Activated CD4-positive, alpha-beta T cell treated with anti-CD3 and anti-CD28 coated beads for 48 hours (primary cell): ENCODE measurements around the gene MAN1A2.
"Not testable (repeated sequence)": the region's sequence is repeated elsewhere in the genome, so short reads cannot be mapped to it uniquely, and the experiment has no call there.

Source experiments
- DNase-seq: peaks from one replicate; pipeline ENCODE4 v3.0.0-alpha.2; 2020

The MAN1A2 gene

DNA sequence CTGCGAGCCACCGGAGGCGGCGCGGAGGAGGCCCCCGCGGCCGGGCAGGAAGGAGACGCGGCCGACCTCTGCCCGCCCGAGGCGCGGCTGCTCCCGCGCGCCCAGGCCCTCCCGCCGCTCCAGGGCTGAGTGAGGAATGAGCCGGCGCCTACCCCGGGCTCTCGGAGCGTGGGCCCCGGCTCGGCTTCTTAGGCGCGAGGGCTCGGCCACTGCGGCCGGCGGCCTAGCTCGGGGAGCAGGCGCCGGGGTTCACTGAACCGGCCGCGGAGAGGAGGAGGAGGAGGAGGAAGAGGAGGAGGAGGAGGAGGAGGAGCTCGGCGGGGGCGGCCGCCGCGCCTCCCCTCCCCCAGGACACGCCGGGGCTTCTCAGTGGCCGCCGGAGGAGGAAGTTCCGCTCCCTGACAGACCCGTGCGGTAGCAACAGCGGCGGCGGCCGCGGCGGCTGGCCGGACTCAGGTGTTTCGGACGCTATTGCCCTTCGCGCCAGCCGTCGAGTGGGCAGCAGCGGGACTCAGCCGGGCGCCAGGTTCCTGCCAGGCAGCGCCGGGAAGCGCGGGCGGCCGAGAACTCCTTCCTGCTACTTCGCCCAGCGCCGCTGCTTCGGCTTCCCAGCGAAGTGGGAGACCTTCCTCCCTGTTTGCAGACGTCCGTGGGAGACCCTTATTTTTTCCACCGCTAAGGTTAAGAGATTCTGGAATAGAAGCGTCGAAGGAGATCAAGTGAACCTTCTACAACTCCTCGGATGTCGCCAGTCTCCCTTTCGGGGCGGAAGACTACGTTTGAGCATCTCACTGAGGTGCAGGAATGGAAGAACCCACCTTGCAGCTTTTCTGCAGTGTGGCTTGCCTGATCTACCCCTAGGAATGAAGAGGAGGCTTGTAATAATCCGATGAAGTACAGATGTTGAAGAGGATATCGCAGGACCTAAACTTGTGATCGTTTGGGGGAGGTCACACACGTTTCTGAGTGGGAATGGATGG is at the start of gene MAN1A2:
TSS of gene MAN1A2 (plus strand) at position 404 of the 980 bp plus-strand sequence. CDS start 735 bp downstream, outside the sequence.
- DNase-seq = peak; percentile 74

DNA sequence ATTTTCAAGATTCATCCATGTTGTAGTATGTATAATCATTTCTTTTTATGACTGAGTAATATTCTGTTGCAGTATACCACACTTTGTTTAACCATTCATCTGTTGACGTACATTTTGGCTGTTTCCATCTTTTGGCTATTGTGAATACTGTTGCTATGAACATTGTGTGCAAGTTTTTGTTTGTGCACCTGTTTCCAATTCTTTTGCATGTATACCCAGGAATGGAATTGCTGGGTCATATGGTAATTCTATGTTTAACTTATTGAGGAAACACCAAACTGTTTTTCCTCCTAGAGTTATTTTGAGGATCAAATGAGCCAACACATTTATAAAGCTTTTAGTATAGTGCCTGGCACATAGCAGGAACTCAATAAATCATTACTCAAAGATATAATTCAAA is 49.2 kb upstream of the MAN1A2 start:
- DNase-seq = no peak

DNA sequence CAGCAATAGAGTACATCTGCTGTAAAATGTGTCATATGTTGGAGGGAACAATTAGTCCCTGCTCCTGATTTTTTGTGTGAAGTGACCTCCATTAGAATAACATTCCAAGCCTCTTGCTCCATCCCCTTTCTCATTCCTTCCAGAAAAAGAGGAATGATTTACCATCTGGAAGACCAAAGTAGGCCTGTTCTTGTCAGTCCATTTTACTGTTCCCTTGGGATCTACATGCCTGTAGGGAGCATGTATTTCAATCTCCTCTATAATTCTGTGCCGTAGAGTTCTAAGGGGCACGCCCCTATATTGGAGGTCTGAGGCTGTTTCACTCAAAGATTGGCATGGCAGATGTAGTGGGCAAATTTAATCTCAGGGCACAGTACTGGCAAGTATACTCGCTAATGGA is 48.8 kb upstream of the MAN1A2 start:
- no peak for DNase-seq

DNA sequence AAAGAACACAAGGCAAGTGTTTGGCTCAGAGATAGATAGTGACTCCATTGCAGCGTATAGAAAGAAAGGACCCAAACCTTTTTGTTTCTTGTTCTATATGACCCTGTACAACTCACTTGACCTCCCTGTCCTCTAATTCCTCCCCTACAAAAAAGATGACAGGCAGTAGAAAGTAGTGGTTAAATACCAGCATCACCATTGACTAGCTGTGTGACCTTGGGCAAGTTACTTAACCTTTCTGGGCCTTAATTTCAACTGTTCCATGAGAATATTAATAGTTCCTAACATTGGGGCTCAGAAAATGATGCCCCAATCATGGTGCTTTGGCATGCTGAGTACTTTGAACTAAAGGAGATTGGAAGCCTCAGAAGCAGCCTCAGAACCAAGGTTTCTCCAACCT is 46.7 kb upstream of the MAN1A2 start:
- no peak for DNase-seq

DNA sequence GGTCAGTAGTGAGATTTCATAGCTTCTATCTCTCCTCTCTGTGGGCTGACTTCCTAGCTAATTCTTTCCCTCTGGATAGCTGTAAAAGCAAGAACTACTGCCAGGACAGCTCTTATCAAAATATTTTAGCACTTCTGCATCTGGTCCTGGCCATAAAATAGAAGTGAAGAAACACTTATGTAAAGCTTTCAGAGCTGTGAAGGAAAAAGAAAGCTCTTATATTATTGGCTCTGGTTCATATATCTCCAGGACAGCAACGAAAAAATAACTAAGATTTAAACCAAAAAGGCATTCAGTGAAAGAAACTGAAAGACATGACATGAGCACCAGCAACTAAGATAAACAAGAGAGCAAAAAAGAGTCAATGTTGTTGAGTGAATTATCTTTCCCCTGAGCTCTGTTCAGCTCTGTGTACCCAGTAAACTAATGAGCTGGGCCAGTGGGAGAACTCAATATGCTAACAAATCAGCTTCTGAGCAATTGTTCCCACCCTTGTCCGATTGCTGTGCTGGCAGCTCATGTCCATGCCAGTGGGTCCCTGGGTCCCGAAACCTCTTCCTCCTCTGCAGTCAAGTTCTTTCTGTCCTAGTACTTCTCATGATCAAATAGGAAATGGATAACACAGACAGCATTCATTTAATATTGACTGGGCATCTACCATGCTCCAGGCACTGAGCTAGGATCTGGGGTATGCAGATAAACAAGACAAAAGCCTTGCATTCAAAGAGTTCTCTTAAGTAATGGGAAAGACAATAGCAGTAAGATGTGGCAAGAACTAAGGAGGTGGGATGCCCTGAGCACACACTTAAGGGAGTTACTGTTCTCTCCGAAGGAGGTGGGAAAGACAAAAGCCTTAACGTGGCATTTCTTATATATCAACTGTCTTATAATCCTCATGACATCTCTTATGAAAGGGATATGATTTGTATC is 45.3 kb upstream of the MAN1A2 start:
- DNase-seq = no peak

DNA sequence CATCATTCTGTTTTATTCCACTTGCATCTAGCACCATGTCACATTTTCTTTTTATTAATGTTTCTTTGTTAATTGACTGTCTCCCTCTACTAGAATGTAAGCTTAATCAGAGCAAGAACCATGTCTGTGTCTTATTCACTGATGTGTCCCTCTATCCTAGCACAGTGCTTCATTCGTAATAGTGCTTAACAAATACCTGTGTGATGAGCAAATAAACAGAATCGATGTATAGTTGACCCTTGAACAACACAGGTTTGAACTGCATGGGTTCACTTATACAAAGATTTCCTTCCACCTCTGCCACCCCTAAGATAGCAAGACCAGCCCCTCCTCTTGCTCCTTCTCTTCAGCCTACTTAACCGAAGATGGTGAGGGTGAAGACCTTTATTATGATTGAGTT is 42.9 kb upstream of the MAN1A2 start:
- no peak for DNase-seq

DNA sequence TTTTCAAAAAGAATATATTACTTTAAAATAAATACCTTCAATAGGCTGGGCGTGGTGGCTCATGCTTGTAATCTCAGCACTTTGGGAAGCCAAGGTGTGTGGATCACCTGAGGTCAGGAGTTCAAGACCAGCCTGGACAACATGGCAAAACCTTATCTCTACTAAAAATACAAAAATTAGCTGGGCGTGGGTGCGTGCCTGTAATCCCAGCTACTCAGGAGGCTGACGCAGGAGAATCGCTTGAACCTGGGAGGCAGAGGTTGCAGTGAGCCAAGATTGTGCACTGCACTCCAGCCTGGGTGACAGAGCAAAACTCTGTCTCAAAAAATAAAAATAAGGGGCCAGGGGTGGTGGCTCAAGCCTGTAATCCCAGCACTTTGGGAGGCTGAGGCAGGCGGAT is 41.2 kb upstream of the MAN1A2 start:
- not testable (repeated sequence) for DNase-seq

DNA sequence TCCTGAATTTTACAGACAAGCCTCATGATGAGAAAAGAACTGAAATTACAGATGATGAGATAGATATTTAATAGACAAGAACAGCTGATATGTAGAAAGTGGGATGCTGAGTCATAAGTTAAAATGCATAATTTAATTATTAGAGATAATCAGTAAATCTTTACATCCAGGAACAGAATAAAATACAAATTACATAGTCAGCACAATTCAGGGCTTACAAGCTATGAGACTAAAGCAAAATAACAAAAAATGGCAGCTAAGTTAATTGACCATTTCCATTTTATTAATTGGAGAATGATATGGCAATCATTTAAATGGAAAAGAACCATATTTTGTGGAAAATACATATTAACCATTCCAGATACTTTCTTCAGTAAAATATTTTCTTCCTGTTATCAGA is 40.2 kb upstream of the MAN1A2 start:
- no peak for DNase-seq

DNA sequence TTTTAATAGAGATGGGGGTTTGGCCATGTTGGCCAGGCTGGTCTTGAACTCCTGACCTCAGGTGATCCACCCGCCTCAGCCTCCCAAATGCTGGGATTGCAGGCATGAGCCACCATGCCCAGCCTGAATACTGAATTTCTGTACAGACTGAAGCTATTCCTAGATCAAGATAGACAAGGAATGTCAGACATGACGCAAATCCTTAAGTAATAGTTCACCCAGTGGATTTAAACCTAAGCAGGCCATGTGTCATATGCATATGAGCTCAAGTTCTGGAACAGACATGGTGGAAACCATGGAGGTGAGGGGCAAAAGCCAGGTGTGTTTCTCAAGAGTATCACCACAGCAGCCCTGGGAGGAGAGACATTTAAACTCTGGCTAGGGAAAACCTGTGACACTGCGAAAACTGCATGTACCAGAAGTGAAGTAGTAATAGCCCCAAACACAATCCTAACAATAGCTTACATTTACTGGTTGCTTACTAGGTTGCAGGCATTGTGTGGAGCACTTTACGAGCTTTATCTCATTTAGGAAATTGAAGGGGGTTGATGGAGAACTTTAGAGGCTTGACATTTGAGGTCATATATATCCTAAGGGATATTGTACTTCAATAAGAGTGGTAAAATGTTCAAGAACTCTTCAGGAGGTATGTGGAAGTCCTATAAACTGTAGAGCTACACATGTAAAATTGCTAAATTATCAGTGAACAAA is 31.7 kb upstream of the MAN1A2 start:
- DNase-seq = no peak

DNA sequence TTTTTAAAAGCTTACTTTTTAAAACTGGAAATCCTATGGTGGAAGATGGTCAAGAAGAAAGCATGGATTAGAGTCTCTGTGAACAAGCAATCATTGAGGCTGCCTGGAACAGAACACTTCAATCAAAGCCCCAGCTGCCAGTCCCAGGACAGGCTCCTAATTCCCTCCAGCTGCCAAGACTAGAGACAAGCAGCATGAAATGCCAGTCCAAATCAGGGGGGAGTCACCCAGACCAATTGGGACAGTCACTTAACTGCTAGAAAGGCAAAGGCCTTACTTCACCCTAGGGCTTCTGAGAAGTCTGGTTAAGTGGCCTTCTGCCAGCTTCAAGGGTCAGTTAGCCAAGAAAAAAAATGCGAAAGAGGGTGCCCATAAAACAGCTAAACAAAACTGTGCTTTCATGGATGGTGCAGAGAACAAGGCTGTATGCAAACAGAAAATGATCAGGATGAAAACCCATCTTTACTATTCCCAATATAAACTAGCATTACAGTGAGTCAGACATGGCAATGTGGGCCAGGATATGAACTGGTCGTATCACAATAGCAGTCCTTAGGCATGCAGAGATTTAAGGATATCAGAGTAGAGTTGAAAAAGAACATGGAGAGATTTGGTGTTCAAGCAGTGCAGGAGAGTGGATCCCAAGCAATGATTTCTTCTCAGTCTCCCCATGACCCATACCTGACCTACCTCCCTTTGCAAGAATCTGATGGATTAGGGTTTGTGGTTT is 31.0 kb upstream of the MAN1A2 start:
- DNase-seq = no peak

DNA sequence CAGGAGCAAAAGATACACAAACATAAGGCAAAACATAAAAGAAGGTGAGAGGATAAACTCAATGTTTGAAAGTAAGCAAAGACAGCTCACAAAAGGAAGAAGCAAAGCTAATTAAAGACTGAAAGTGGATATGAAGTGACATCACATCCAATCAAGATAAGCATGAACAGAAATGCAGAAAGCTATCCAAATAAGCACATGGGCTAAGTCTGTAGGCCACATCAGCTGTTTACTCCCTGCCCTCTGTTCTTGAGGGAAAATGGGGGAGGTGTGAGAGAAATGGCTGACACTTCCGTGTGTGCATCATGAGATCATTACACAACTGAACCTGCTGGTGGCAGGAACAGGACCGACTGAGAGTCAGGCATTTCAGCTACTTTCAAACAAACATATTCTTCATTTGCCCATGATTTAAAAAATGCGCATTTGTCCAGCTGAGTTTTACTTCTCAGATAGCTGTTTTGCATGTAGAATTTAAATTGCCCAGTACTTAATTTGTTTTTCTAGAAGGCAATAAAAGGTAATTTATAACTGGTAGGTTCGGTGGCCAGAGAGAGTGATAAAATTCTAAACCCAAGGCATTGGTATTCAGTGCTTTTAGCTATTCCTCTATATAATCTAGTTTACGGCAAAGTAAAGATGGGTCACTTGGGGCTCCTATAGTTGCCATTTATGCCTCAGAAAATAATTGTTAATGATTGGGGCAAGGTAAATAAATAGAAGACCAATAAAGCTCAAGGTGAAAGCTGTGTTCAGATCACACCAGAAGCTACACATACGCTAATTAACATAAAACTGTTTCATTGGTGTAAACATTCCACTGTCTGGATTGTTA is 27.2 kb upstream of the MAN1A2 start:
- DNase-seq = peak; percentile 14

DNA sequence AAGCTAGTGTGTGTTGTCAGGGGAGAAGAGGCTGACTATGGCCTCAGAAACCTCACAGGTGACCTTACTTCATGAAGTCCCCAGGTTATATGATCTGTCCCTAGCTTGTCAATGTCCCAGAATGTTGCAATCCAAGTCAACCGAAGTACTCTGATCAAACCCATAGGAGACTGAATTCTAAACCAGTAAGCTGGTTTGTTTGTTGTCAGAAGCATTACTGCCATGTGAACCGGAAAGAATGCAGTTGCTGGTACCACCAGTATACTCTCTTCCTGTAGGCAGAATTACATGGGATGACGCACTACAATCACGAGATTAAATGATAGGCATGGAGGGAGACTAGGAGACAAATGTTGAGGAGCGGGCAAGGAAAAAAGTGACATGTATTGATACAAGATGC is 26.1 kb upstream of the MAN1A2 start:
- no peak for DNase-seq

DNA sequence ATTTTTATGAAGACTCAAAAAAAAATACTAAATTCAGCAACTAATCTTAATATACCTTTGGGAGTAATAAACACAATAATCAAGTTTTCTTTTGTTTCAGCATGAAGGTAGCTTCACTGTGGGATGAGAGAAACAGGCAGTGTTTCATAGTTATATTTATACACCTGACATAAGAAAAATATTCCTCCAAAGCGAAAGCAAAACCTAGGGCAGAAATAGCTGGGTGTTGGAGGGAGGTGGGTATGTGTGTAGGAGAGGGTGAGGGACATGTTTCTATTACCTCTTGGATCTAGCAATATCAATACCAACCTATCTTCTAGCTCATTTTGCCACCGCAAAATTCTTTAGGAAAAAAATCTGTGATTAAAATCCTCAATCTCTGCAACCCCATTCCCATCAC is 24.9 kb upstream of the MAN1A2 start:
- no peak for DNase-seq

DNA sequence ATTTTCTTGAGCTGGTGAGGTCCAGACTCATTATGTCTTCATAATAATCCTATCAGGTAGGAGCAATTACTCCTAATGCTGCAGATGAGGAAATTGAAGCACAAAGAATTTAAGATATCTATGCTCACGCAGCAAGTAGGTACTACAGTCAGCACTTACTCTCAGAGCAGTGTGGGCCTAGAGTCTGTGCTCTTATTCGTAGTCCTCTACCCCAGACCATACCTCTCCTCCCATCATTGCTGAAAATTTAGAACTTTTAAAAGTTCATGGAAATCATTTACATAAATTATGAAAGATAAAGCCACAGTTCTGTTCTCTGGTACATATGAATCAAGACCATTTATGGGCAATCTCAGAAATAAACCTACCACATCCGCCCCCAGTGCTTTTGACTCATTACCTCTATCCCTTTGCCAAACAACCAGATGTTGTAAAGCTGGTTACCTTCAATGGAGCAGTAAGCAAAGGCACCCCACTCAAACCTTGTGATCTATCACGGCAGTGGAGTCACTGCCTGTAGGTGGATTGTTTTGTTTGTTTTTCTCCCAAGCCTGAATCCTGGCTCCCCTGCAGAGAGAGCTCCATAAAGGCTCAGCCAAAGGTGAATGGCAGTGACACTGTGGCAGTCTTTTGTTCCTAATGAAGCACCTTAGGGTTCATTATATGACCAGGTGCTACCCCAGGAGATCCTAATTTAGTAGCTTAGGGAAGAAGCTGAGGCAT is 20.9 kb upstream of the MAN1A2 start:
- peak; percentile 48 for DNase-seq

DNA sequence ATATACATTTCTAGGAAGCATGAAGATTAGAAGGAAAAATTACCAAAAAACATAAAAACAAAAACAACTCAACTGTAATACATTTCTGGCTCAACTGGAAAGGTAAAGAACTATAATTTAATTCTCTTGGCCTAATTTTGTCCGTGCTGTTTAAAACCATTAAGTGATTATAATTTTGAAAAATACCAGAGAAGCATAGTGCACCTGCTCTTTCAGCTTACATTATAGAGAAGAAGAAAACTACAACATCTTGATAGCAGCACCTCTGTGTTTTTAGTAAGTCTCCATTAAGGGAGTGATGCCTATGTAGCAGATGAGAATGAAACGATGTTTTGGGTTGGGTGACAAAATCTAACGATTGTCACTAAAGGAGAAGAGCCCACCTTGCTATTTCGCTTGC is 19.3 kb upstream of the MAN1A2 start:
- no peak for DNase-seq

DNA sequence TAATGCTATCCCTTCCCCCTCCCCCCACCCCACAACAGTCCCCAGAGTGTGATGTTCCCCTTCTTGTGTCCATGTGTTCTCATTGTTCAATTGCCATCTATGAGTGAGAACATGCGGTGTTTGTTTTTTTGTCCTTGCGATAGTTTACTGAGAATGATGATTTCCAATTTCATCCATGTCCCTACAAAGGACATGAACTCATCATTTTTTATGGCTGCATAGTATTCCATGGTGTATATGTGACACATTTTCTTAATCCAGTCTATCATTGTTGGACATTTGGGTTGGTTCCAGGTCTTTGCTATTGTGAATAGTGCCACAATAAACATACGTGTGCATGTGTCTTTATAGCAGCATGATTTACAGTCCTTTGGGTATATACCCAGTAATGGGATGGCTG is 14.6 kb upstream of the MAN1A2 start:
- not testable (repeated sequence) for DNase-seq

DNA sequence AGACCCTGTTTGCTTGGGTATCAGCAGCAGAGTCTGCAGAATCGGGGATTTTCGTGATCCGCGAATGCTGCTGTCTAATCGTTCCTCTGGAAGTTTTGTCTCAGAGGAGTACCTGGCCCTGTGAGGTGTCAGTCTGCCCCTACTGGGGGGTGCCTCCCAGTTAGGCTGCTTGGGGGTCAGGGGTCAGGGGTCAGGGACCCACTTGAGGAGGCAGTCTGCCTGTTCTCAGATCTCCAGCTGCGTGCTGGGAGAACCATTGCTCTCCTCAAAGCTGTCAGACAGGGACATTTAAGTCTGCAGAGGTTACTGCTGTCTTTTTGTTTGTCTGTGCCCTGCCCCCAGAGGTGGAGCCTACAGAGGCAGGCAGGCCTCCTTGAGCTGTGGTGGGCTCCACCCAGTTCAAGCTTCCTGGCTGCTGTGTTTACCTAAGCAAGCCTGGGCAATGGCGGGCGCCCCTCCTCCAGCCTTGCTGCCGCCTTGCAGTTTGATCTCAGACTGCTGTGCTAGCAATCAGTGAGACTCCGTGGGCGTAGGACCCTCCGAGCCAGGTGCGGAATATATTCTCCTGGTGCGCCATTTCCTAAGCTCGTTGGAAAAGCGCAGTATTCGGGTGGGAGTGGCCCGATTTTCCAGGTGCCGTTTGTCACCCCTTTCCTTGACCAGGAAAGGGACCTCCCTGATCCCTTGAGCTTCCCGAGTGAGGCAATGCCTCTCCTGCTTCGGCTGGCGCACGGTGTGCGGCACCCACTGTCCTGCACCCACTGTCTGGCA is 9.2 kb upstream of the MAN1A2 start:
- DNase-seq = not testable (repeated sequence)

DNA sequence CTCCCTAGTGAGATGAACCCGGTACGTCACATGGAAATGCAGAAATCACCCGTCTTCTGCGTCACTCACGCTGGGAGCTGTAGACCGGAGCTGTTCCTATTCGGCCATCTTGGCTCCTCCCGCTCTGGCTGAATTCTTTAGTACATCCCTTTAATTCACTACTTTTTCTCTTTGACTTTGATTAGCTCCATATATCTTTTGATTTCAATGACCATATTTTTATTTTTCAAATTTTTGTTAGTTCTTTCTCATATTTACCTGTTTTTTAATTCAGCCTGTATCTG is 8.7 kb upstream of the MAN1A2 start:
- DNase-seq = not testable (repeated sequence)

DNA sequence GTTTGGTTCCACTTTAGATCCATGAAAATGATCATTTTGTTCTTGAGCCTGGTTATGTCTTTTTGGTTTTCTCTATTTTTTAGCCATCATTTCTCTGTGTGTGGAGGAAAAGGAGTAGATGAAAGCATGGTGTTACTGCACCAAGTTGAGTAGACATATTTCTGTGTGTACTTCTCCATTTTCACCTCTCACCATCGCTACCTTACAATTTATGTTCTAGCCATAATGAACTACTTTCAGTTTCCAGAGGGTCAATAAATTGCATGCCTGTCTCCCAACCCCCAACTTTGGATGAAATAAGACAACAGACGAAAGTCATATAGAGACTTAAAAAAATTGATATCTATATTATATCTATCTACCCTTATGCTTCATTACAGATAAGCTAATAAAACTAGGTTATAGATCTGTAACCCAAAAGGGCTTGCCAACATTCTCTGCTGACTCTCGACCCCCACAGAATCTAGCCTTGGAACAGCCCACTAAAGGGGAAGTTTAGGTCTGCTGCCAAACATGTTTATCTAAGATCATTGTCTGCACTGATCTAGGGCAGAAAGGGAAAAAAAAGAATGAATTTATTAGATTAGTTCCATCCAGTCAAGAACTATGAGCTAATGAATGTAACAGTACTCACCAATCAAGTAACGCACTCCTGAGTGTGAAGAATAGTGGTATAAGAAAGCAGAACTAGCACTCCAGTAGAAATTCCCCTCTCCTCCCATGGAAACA is 7.5 kb upstream of the MAN1A2 start:
- DNase-seq = no peak
